GM18526 (cell line): ENCODE measurements around the gene ACTN3.

ENCODE experiments used
- POLR2A ChIP-seq: IDR thresholded peaks from 3 replicates; pipeline ENCODE4 v1.6.1; 2011; ENCODE audit not compliant: insufficient read length; ENCODE audit errors: extremely low read depth

ACTN3 gene

GRCh38 chr11:66556086-66556485 is 9.4 kb downstream of the ACTN3 start:
- no peak for TF ChIP-seq POLR2A

- TF ChIP-seq POLR2A: no peak
Observed at GRCh38 chr11:66557733-66558326, 11.1 kb downstream of the ACTN3 start.

- no peak for TF ChIP-seq POLR2A
Observed at GRCh38 chr11:66559142-66559865, 12.6 kb downstream of the ACTN3 start.

GRCh38 chr11:66559866-66560676 is 13.4 kb downstream of the ACTN3 start:
- no peak for TF ChIP-seq POLR2A

- no peak for TF ChIP-seq POLR2A
Observed at GRCh38 chr11:66561178-66561974, 14.7 kb downstream of the ACTN3 start.

GRCh38 chr11:66561975-66562248 is 15.2 kb downstream of the ACTN3 start:
- TF ChIP-seq POLR2A: no peak

- TF ChIP-seq POLR2A: no peak
Observed at GRCh38 chr11:66562275-66562674, 15.6 kb downstream of the ACTN3 start.

GRCh38 chr11:66562907-66563583 is 16.3 kb downstream of the ACTN3 start:
- no peak for TF ChIP-seq POLR2A

- no peak for TF ChIP-seq POLR2A
Observed at GRCh38 chr11:66563832-66564231, 17.1 kb downstream of the ACTN3 start.

- no peak for TF ChIP-seq POLR2A
Observed at GRCh38 chr11:66564538-66564937, 17.8 kb downstream of the ACTN3 start.

GRCh38 chr11:66564984-66565383 is 18.3 kb downstream of the ACTN3 start:
- TF ChIP-seq POLR2A: no peak

- TF ChIP-seq POLR2A: no peak
Observed at GRCh38 chr11:66566221-66566620, 19.5 kb downstream of the ACTN3 start.

GRCh38 chr11:66567787-66568123 is 21.1 kb downstream of the ACTN3 start:
- TF ChIP-seq POLR2A: no peak

GRCh38 chr11:66568124-66568916 is 21.6 kb downstream of the ACTN3 start, which contains the start of gene CTSF:
Gene CTSF (minus strand): TSS chr11:66568606. CDS start chr11:66568486, 120 bp downstream.
- no peak for TF ChIP-seq POLR2A
